NCI-H2107 treated with DMSO at 0.1 percent for 48 hours (cell line): Measurements from ENCODE around the gene TAGLN2.

Source experiments
- DNase-seq: peaks from one replicate; lab custom pipeline; 2025; ENCODE audit not compliant: unreplicated experiment; lab: John Stamatoyannopoulos, UW

The TAGLN2 gene

DNA sequence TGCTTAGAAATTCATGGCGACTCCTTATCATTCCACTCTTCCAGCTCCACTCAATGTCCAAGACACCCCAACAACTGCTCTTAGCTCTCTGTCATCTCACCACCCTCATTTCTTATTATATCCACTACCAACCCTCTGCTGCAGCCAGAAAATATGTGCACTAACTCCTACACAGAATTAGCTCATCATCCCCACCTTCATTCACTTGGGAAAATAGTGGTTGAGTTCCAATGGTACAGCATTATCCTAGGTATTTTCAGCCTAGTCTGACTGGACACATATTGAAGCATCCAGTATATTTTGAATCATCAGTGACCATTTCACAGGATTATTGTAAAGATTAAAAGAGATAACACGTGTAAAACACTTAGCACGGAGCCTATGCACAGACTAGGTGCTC is 46.2 kb downstream of the TAGLN2 start:
- no peak for DNase-seq

DNA sequence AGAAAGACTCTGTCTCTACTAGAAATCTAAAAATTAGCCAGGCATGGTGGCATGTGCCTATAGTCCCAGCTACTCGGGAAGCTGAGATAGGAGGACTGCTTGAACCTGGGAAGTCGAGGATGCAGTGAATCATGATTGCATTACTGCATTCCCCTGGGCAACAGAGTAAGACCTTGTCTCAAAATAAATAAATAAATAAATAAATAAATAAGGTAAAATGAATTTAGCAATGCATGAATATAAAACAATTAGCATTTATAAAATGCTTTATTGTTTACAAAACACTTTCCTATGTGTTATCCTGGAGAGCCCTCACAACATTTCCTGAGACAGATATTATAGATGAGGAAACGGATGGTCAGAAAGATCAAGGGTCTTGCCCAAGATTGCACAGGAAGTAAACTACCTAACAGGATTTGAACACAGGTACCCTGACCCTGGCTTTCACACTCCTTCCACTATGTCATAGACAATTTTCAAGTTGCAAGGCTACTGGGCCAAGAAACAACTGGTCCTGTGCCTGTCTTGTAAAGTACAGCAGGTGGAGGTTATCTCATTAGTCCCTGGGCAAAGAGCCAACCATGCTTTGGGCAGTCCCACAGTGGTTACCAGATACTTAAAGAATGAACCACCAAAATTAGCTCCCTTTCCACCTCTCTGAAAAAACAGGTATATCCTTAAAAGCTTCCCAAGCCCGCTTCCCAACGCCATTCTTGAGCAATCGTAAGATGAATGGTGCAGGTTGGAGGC is 47.4 kb downstream of the TAGLN2 start:
- peak; percentile 63 for DNase-seq

DNA sequence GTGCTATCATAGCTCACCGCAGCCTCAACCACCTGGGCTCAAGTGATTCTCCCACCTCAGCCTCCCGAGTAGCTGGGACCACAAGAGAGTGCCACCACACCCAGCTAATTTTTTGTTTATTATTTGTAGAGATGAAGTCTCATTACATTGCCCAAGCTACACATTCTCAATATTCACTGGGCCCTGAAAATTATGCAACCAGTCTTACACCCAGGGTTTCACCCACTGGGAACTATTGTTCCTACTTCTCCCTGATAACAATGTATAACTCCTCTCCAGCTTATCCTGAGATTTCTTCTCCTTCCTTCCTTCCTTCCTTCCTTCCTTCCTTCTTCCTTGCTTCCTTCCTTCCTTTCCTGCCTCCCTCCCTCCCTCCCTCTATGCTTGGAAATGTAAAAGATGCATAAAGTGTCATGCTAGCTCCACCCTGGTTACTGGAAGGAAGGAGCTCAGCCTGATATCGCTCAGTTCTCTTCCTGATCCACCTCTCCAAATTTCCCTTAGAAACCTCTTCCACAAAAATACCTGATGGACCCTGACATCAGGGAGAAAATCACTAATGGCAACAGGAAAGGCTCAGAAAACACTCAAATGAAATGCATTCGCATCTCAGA is 51.7 kb downstream of the TAGLN2 start:
- no peak for DNase-seq

DNA sequence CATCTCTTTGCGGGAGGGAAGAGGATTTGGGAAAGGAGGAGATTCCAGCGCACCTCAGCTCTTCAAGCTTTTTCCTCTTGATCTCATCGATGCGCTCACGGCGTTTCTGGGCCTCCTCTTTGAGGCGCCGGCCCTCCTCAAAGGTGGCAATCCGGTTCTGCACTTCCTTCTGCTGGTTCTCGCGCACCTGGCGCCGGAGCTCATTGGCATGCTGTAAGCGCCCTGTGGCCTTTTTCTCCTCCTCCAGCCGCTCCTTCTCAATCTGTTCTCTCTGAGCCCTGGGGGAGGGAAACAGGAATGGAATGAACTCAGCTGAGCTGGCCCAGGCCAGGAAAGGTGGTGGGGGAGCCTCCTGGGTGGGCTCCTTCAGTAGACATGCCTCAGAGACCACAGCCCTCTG is 52.4 kb downstream of the TAGLN2 start:
- no peak for DNase-seq

DNA sequence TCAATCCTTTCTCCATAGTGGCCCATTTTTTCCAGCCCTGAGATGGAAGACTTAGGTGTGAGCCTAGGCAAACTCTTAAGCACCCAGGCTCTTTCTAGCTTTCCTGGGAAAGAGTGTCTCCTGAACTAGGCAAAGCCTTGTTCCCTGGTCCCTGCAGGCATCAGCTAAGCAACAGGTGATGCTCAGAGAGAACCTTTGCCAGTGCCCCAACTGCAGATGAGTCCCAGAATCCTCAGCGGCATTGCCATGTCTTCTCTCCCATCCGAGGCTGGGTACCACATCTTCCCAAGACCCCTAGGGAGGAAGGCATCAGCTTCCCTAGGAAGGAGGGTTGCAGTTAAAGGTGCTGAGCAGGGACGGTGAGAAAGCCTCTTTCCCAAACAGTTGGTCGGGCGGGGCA is 54.6 kb downstream of the TAGLN2 start:
- DNase-seq = no peak

DNA sequence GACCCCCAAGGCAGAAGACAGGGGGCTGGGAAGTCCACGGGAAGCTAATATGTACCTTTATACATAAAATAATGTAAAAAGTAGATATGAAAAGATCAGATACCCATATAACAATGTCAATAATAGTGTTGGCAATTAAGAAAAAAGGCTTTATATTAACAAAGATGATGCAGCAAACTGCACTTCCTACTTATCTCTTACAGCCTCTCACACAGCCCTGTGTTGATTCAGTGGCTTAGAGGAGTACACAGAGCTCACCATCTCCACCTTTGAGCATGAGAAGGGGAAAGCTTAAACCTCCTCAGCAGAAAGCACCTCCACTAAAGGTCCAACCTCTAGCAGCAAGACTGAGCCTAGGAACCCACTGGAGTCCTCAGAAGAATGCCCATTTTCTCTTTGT is 55.7 kb downstream of the TAGLN2 start:
- DNase-seq = no peak

DNA sequence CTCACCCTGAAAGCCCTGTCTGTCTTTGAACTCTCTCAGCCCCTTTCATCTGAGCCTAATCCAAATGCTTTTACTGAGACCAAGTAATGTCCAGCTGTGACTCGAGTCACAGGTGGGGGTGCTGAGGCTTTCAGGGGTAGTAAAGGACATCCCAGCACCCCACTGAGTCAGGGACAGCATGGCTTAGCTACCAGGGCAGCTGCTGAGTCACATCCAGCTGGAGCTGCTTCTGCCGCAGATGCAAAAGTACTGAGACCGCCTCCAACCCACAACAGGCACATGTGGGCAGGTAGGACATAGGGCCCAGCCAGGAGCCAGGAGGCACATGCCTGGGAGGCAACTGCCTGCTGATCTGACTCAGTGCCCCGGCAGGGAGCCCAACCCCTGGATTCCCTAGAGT is 56.1 kb downstream of the TAGLN2 start:
- DNase-seq = peak; percentile 41

DNA sequence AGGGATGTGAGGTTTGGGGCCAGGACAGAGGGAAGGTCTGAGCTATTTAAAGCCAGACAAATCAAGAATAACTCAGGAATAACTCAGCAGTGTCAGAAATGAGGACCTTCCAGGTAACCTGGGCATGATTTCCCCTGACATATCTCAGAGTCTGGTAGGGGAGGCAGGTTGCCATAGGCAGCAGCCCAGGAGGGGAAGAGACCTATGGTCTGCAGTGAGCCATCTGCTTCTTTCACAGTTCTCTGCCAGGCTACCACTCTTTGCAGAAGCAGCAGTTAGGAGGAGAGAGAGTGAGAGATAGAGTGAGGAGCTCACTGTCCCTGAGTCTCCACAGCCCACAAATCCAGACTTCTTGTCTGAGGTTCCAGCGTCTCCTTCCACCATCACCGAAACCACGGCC is 56.5 kb downstream of the TAGLN2 start:
- no peak for DNase-seq
